GM18858 (cell line): ENCODE measurements around the gene DPAGT1.

Experiments used
- ATAC-seq: cut with Tn5 transposase; IDR thresholded peaks from one replicate; pipeline ENCODE4 v1.9.1; 2021; ENCODE audit not compliant: unreplicated experiment

Gene DPAGT1

DNA sequence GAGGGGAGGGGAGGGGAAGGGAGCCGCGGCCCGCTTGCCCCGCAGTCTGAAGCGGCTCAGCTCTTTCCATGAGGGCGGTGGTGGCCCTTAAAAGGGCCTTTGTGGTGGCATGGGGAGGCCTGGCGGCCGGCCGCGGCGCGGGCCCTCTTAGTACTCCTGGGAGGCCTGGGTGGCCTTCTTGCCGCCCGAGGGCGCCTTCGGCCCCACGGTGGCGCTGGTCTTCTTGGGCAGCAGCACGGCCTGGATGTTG, 6.9 kb downstream of the DPAGT1 start:
- peak; percentile 19 for ATAC-seq

DNA sequence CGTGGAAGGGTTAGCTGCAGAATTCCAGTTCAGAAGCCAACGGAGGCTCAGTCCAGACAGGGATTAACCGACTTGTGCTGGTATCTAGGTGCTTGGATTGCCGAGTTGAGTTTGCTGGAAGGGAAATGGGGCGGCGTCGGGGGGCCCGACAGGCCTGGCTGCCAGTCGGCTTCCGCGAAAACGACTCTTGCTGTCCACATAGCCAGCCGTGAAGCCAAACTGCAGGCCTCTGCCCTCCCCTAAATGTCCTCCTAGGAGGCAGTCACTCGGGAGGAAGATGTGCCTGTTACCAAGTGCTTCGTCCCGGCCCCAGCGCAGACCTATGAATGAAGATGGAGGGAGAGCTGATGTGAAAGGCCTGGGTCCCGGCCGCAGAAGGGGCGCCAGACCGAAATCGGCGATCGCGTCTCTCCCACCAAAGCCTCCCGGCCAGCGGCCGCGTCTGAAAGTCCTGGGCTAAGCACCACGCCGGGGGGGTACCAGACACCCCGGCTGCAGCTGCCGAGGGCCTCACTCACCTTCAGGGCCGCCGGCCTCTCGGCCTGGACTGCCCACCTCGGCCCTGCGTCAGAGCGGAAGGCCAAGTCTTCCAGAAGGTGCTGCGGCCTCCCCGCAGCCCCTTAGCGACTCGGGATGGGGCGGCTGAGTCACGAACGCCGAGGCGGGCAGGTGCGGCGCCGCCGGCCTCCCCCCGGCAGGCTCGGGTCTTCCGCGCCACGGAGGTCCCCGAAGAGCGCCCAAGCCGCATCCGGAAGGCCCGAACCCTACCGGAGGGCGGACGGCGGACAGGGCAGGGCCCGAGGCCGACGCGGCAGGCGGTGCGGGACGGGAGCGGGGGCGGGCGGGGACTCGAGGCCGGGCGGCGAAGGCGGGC, 7.5 kb downstream of the DPAGT1 start:
- ATAC-seq = no peak

DNA sequence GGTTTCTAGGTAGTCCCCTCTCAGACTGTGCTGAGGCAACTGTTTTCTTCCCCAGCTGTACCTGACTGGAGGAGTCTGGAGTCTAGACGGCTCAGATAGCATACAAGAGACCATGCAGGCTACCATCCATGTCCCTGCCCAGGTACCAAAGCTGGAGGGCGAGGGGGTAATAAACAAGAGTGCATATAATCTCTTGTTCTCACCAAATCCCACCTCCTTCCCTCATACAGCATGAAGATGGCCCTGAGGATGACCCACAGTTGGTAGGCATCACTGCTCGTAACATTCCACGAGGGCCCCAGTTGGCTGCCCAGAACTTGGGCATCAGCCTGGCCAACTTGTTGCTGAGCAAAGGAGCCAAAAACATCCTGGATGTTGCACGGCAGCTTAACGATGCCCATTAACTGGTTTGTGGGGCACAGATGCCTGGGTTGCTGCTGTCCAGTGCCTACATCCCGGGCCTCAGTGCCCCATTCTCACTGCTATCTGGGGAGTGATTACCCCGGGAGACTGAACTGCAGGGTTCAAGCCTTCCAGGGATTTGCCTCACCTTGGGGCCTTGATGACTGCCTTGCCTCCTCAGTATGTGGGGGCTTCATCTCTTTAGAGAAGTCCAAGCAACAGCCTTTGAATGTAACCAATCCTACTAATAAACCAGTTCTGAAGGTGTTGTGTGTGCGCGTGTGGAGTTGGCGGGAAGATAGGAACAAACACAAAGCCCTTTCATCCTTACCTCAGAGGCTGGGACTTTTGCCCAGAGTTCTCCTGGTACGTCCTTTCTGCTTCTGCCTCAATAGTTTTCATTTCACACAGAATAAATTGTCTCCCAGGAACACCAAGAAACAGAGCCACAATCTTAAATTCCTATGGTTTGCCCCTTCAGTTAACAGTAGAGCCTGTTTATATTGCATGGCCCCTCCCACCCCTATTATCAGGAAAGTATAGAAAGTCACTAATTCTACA, 8.5 kb downstream of the DPAGT1 start:
- ATAC-seq = no peak

DNA sequence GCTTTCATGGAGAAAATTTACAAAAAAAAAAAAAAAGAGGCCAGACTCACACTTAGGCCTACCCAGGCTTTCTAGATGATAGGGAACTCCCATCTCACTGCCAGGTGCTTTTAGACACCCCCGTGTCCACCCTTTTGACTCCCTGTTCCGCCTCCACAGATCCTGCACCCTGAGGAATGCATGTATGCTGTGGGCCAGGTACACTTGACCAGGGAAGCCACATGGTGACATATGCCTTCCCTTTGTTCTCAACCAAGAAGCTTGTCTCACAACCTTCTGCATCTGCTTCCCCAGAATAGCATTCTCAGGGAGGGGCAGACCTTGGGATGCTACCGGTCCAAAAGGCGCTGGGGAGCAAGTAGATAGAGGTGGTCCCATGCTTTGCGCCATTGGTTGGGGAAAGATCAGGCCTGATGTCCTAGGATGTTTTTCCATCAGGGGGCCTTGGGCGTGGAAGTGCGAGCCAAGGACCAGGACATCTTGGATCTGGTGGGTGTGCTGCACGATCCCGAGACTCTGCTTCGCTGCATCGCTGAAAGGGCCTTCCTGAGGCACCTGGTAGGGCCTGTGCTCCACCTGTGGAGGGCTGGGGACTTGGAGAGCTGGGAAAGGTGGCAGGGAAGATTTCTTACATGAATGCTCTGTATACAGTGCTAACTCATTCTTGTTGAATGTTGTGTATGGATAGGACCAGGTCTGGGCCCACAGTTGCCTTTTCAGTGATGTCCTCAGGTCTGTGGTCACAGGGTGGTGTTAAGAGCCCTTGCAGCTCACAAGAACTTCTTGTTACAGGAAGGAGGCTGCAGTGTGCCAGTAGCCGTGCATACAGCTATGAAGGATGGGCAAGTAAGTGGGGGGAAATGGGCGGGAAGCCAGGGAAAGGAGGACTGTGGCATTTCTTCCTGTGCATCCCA, 9.4 kb downstream of the DPAGT1 start:
- no peak for ATAC-seq

DNA sequence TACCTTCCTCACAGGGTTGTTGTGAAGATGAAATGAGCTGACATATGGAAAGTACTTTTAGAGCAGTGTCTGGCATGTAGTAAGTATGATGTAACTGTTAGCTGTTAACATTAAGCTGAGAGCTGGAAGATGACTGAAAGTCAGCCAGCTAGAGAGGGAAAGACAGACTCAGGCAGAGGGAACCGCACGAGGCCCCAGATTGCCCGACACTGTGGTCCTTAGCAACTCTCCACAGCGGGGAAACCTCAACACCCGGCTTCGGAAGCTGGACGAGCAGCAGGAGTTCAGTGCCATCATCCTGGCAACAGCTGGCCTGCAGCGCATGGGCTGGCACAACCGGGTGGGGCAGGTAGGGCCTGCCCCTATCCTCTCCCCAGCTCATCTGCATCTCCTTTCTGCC, 10.5 kb downstream of the DPAGT1 start:
- ATAC-seq = no peak

DNA sequence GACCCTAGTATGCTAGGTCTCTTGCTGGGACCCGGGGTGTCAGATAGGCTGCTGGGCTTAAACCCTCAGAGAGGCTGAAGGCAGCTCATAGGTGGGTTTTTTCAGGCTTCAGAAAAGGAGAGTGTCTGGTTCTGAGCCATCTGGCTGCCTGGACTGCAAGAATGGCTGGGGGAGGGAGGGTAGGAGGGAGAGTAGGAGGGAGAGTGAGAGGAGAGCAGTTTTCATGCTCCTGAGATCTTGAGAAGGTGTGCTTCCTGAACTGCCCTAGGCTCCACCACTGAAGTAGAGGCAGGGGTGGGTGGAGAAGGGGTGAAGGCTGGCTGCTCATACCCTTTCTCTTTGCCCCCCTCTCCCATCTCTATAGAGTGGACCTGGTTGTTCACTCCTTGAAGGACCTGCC, 12.3 kb downstream of the DPAGT1 start:
- no peak for ATAC-seq

GRCh38 chr11:119088406-119088805, 13.2 kb downstream of the DPAGT1 start:
- no peak for ATAC-seq

GRCh38 chr11:119087747-119088241, 13.9 kb downstream of the DPAGT1 start:
- no peak for ATAC-seq

- no peak for ATAC-seq
Measured at GRCh38 chr11:119087123-119087522, 14.5 kb downstream of the DPAGT1 start.

DNA sequence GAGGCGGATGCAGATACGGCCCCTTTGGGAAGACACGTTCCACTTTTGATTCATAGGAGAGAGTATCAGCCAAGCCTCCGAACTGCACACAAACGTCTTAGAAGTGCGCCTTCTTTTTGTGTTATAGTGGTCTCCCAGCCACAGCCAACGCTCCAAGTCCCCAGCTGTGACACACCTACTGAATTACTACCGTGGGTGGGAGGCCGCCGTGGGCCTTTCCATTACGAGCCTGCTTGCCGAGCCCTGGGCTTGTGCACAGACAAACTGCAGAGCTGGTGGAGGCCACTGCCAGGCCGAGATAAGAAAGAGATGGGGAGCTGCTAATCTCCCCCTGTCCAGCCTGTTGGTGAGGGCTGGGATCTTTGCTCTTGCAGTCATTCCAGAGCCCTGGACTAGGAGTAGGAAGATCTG, 16.2 kb downstream of the DPAGT1 start:
- ATAC-seq = peak; percentile 13

DNA sequence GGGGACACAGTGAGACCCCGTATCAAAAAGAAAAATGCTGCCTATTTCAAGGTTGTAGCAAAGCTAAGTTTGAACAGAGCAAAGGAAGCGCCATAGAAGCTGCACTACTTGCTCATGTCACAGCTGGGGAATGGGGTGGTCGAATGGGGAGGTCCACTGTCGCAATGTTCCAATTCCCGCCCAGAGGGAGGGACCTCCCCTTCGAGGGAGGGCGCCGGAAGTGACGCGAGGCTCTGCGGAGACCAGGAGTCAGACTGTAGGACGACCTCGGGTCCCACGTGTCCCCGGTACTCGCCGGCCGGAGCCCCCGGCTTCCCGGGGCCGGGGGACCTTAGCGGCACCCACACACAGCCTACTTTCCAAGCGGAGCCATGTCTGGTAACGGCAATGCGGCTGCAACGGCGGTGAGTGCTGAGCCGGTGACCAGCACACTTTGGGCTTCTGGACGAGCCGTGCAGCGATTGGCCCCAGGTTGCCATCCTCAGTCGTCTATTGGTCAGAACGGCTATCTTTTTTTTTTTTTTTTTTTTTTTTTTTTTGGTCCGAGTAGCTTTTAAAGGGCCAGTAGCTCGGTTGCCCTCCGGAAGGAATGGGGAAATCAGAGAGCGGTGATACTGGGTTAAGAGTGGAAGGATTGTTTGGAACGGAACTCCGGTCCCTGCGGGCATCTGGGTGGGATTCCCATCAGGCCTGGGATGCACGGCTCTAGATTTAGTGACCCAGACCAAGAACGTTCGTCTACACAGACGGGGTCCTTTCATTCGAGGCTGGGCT, 16.8 kb downstream of the DPAGT1 start, which contains the start of gene HMBS:
Gene HMBS (plus strand): TSS at position 219 of the 774 bp plus-strand sequence. CDS start 153 bp downstream, at position 372.
- peak; percentile 81 for ATAC-seq

DNA sequence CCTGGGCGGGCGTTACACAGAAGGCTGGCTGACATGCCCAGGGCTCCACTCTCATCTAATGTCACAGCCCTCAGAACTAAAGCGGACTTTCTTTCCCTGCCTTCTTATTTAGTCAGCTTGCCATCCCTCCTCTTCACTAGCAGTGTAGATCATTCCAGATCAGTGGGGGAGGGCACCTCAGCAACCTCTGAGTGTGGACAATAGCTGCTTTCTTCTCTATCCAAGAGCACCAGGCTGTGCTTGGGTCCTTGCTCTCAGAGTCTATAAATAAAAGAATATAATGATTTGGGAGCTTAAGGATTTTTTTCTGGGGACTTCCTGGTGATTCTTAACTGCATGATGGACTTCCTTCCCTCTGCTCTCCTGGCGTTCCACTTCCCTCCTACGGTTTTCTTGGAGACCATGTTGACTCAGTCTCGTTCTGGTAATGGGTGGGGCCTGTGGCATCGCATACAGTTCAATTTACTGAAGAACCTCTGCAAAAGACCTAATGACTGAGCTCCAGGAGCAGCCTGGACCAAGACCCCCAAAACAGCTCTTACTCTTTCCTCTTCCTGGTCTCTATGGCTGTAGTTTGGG, 19.9 kb downstream of the DPAGT1 start:
- ATAC-seq = no peak

DNA sequence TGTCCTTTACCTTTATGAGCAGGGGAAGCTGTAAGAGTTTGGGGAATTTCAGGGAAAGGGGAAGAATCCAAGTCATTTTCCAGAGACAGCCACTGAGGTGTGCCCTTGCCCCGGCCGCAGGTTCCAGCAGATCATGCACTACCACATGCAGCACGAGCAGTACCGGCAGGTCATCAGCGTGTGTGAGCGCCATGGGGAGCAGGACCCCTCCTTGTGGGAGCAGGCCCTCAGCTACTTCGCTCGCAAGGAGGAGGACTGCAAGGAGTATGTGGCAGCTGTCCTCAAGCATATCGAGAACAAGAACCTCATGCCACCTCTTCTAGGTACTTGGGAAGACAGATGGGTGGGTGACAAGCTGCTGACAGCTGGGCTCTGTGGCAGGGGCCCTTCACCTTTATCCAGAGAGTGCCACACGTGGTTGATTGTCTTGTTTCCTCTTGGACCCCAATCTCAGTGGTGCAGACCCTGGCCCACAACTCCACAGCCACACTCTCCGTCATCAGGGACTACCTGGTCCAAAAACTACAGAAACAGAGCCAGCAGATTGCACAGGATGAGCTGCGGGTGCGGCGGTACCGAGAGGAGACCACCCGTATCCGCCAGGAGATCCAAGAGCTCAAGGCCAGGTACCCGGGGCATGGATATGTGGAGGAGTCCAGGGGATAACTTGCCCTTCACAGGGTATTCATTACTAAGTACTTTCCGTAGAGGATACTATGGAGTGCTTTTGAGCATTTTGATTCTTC, 22.8 kb downstream of the DPAGT1 start:
- ATAC-seq = no peak

DNA sequence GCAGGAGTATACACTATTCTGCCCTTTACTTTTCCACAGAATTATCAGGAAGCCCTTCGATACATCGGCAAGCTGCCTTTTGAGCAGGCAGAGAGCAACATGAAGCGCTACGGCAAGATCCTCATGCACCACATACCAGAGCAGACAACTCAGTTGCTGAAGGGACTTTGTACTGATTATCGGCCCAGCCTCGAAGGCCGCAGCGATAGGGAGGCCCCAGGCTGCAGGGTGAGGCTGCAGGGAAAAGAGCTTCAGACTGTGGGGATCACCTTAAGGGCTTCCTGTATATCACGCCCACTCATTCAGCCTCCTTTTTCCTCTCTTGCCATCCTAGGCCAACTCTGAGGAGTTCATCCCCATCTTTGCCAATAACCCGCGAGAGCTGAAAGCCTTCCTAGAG, 23.8 kb downstream of the DPAGT1 start:
- ATAC-seq = no peak

DNA sequence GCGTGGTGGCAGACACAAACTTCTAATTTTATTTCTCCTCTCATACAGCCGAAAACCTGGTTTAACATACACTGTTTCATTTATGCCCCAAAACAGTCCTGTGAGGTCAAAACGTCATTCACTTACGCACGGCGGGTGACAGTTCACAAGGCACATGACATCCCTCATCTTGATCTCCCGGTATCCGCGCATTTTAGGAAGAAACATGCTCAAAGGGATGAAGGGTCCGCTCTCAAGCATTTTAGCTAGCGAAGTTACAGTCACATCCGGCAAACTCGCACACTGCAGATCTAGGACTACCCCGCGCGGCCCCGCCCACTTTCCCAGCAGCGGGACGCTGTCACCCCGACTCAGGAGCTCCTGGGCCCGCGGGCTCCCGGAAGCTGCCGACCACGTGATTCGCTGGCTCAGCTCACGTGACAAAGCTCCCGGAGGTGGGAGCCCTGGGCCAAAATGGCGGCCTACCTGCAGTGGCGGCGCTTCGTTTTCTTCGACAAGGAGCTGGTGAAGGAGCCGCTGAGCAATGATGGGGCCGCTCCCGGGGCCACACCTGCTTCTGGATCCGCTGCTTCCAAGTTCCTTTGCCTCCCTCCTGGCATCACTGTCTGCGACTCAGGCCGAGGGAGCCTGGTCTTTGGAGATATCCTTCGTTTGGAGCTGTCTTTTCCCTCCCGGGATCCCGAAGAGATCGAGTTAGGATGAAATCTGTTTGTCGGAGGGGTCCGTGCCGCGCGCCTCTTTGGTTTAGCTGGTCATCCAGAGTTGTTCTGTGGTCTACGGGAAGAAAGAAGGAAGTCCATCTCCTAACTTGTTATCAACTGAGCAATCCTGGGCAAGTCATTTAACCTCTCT, 34.1 kb downstream of the DPAGT1 start, which contains the start of gene VPS11:
Gene VPS11 (plus strand): TSS at position 448 of the 852 bp plus-strand sequence. CDS start 6 bp downstream, at position 454.
- ATAC-seq = peak; percentile 66

DNA sequence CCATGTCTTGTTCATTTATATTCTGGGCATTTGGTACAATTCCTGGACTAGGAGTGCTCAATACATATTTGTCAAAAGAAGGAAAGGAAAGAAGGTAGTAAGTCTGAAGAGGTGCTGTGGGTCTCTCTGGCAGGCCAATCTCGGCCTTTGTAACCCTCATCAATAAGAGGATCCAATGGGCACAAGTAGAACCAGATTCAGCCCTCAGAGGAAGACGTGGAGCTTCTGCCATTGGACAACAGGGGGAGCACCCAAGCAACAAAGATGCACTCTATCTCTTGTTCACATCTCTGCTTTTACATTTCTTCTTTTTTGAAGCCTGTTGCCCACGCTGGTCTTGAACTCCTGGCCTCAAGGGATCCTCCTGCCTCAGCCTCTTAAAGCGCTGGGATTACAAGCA, 36.3 kb downstream of the DPAGT1 start:
- ATAC-seq = no peak

DNA sequence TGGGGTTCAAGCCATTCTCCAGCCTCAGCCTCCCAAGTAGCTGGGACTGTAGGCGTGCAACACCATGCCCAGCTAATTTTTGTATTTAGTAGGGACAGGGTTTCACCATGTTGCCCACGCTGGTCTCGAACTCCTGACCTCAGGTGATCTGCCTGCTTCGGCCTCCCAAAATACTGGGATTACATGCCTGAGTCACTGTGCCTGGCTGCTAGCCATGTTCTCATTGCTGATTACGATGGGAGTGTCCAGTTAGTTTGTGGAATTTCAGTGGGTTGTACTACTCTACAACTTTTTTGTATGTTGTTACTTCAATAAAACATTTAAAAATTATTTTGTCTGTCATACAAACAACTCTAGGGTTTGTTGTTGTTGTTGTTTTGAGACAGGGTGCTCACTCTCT, 38.9 kb downstream of the DPAGT1 start:
- ATAC-seq = no peak

DNA sequence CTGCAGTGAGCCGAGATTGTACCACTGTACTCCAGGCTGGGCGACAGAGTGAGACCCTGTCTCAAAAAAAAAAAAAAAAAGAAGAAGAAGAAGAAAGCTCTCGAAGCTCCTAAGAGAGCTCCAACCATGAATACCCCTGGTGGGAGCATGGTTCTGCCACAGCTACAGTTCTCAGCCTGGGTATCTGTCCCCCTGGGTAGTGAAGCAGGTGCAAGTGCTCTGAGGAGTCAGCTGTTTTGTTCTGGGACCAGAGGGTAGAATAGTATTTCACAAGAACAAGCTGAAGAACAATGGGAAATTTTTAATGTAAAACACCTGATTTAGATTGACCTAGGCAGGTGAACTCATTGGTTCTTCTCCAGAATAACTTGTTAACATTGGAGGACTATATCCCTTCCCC, 40.4 kb downstream of the DPAGT1 start:
- no peak for ATAC-seq
